ENCODE data around the gene TENM3.

Gene TENM3

GRCh38 chr4:182700362-182701160 is 457.4 kb downstream of the TENM3 start:
- no peak for DNase-seq

GRCh38 chr4:182704077-182704476 is 460.9 kb downstream of the TENM3 start:
- DNase-seq, result no peak

DNA sequence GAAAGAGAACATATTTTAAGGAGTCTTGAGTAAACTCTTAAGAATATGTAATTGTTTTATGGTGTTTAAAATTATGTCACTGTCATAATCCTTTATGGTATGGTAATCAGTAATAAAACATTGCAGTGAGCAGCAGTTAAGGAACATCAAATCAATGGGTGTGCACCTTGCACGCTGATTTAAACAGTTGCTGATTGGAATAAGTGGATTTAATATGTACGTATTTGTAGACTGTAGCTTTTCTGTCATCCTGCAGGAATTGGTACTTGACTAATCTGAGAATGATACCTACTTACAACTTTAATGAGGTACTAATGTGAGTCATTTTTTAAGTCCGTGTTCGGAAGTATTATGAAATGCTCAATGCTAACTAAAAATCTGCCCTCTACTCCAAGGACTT is 461.7 kb downstream of the TENM3 start:
- no peak for DNase-seq

- DNase-seq, result no peak
Observed at GRCh38 chr4:182705389-182705788, 462.2 kb downstream of the TENM3 start.

DNA sequence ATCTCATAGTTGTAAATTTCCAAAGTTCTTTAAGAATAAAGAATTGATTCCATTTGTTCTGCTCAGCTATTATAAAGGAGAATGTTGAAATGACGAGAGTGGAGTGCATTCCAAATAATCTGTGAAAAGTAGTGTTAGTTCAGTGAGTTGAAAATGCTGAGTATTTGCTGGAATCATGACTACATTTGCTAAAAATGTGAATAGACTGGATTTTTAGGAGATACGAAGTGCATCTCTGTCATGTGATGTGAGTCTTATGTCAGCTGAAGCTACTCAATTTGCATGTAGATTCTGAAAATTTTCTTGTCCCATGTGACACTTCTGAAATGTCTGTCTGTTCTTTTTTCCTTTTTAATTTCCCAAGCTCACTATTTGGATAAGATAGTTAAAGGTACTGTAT is 468.0 kb downstream of the TENM3 start:
- no peak for DNase-seq

DNA sequence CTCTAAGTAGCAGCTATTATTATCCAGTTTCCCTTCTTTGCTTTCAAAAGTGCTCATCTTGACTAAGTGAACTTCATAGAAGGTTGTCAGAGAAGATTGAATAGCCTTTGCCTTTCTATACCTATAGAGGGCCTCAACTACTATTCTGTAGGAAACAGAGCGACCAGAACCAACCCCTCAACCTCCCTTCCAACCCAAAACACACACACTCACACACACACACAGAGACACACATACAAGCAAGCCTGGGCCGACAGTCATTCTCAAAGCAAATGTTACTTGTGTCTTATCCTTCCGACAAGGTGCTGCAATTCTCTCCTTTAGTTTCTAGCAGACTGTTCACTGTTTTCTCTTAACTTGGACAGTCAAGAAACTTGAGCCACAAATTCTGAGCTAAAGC is 472.3 kb downstream of the TENM3 start:
- DNase-seq, result no peak

DNA sequence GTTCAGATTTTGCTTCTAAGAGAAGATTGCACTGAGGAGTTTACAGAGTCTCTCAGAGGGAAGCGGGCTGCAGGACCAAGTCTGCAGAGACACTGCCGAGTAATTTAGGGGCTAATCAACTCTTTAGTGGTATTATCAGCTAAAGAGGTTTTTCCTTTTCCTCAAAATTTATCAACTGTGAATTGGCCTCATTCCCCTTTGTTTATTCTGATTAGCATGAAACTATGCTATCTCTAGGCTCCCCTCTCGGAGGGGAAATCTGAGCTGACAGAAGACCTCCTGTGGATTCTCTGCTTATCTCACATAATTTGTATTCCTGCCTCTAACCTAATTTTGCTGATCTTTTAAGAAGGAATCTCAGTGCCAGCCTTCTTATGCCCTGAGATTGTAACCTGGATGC is 473.0 kb downstream of the TENM3 start:
- no peak for DNase-seq

- DNase-seq, result no peak
Observed at GRCh38 chr4:182717788-182718583, 474.8 kb downstream of the TENM3 start.

DNA sequence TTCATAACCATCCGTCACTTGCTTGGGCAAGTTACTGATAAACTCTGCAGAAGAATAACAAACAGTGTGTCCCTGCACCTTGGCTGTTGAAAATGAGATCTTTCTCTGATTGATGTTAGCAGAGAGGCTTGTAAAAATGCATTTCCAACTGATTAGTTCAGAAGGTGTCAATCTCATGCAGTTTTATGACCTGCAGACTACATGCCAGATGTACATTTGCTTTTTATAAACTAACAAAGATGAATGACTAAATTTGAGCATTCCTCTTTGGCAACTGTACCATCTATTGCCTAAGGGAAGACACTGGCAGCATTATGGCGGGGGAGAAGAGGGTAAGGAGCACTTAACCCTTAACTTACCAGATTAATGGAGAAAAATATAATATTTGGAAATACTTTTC is 481.2 kb downstream of the TENM3 start:
- DNase-seq, result no peak

- DNase-seq, result no peak
Observed at GRCh38 chr4:182729516-182729915, 486.3 kb downstream of the TENM3 start.

GRCh38 chr4:182730791-182731190 is 487.6 kb downstream of the TENM3 start:
- no peak for DNase-seq

DNA sequence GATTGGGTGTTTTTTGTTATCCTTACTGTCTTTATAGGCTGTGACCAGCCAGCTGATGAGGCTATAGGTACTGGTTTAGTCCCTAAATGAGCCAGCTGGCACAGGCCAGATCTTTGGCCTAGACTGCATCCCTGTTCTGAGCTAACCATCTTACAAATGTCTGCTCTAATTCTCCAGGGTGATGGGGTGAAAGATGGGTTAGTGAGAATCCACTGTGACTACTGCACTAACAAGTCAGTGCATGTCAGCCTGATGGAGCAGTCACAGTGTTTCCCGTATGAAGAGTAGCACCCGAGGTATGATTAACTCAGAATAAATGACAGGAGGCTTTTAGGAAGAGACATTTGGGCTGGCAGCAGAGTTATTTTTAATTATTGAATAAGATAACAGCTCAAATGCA is 493.0 kb downstream of the TENM3 start:
- DNase-seq, result no peak

DNA sequence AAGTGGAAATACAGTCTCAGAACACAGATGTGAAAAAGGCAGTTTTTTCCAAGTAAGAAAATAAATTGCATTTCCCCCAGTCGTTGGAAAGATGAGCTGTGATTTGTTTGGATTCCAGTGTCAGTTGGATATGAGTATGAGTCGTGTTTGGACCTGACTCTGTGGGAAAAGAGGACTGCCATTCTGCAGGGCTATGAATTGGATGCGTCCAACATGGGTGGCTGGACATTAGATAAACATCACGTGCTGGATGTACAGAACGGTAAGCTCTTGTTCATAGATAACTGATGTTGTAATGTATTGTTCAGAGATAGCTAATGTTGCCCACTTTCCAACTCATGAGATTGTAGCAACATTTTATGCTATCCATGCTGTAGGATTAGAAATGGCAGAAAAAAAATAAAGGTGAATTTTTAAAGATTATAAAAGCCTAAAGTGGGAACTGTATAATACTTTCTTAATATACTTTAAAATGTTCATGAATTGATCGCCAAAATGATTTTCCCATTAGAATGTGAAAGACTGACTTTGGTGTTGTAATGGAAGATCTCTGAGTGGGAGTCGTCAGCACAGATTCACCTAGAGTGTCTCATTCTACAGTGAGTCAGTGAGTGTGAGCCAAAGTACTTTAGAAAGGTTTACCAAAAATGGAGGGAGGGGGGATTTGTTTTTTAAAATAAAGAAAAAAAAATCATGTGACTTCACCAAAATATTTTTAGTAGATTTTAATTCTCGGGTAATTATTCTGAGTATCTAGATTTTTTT is 495.3 kb downstream of the TENM3 start:
- no peak for DNase-seq

DNA sequence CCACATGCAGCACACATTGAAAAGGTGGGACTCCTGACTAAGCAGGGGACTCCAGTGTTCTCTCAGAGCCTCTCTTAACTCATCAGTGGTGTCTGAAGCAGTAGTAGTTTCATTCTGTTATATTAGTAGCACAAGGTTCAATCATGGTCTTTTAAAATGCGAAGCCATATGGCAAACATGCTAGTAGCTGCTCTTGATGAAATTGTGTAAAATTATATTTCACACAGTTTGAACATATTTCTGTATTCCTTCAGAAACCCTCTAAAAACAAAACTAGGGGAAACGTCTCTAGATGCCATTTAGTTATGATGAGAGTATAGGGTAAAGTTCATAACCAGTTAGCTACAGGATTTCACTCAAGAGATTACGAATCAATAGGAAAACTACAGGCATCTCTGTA is 497.1 kb downstream of the TENM3 start:
- DNase-seq, result no peak

DNA sequence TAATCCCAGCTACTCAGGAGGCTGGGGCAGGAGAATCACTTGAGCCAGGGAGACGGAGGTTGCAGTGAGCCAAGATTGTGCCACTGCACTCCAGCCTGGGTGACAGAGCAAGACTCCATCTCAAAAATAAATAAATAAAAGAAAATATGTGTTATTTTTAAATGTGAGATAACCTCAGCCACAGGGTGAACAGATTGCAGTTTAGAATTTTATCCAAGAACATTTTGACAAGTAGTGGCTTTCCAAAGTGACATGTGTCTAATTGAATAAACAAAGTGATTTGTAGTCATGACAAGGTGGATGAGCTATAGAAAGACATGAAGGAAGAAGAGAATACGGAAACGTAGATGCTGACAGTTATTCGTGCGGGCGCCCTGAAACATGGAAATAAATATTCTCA is 497.9 kb downstream of the TENM3 start:
- DNase-seq, result no peak

- DNase-seq, result no peak
Observed at GRCh38 chr4:182741914-182742313, 498.7 kb downstream of the TENM3 start.

GRCh38 chr4:182743815-182744214 is 500.6 kb downstream of the TENM3 start:
- DNase-seq, result no peak

- no peak for DNase-seq
Observed at GRCh38 chr4:182745237-182745636, 502.0 kb downstream of the TENM3 start.

GRCh38 chr4:182746876-182747275 is 503.7 kb downstream of the TENM3 start:
- no peak for DNase-seq

GRCh38 chr4:182748283-182748682 is 505.1 kb downstream of the TENM3 start:
- DNase-seq, result no peak

- no peak for DNase-seq
Observed at GRCh38 chr4:182748949-182749348, 505.7 kb downstream of the TENM3 start.

- DNase-seq, result no peak
Observed at GRCh38 chr4:182749667-182750167, 506.5 kb downstream of the TENM3 start.

- no peak for DNase-seq
Observed at GRCh38 chr4:182752158-182752910, 509.1 kb downstream of the TENM3 start.
